HG03378 (cell line): ENCODE measurements around the gene RFX1.

ENCODE experiments used
- ATAC-seq: cut with Tn5 transposase; IDR thresholded peaks from one replicate; pipeline ENCODE4 v1.9.1; 2021; ENCODE audit warnings: mild to moderate bottlenecking, moderate library complexity; ENCODE audit not compliant: unreplicated experiment

RFX1 gene

GRCh38 chr19:13962699-13963602 lies 43.2 kb downstream of the RFX1 start:
- ATAC-seq, result no peak

DNA sequence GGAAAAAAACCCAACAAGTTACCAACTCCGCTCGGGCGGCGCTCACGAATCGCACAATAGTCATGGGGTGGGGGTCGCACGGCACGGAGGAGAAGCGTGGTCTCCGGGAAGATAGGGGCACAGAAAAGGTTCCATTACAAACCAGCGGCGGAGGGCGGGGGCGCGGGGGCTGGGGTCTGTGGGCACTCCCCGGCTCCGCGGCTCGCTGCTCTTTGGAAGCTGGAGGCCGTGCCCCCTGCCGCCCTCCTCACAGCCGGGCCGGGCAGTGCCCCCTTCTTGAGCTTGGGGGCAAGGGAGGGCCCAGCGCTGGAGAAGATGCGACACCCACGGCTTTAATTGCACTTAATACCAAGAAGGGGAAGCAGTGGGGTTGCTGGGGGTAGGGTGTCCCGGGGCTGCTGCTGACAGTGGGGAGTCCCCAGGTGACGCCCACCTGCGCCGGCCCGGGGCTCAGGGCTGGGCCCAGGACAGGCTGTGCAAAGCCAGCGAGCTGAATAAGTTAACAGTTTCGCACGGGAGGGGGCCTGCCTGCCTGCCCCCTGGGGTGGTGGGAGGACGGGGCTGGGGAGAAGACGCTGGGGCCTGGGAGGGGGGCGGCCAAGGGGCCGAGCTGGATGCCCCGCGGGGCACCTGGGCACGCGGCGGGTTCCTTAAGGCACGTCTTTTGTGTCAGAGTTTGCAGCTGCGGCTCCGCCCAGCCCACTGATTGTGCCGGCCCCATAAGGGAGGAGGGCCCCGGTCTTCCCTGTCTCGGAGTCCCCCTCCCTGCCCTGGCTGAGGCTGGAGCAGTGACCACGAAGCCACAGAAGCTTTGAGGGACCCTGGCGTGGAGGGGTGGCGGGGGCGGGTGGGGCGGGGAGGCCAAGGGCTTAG lies 44.1 kb downstream of the RFX1 start:
- ATAC-seq, result no peak

DNA sequence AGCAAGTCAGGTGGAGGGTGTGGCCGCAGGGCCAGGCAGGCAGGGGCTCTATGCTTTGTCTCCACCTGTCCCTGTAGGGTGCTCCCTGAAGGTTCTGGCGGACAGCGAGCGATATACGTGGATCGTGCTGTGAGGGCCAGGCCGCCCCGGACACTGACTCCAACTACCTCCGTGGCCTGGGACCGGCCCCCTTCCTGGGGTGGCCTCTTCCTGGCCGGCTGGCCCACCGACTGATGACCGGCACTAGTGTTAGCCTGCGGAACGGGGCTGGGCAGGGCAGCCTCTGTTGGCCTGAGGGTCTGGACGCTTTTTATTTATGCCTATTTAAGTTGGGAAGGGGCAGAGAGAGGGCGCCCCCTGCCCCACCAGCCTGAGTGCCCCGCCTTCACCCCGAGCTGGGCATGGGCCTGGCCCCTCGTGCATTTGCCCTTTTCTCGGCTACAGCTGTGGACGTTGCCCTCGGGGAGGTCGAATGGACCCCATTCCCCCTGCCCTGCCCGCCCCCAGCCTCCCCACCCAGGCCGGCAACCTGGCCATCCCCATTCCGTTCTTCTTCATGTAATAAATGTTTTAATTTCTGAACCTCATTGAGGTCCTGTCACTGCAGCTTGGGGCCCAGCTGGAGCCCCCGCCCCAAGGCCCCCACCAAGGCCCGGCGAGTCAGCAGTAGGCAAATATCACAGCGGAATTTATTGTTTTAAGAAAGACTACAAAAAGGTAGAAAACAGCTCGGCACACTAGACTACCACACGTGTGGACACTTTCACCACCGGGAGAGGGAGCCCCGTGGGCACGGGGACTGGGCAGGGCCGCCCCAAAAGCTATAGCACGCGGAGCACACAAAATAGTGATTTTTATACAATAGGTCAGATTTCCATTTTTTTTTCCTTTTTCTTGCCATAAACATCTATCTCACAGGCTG lies 45.0 kb downstream of the RFX1 start:
- ATAC-seq, result no peak

GRCh38 chr19:13959962-13960862 lies 45.9 kb downstream of the RFX1 start:
- no peak for ATAC-seq

DNA sequence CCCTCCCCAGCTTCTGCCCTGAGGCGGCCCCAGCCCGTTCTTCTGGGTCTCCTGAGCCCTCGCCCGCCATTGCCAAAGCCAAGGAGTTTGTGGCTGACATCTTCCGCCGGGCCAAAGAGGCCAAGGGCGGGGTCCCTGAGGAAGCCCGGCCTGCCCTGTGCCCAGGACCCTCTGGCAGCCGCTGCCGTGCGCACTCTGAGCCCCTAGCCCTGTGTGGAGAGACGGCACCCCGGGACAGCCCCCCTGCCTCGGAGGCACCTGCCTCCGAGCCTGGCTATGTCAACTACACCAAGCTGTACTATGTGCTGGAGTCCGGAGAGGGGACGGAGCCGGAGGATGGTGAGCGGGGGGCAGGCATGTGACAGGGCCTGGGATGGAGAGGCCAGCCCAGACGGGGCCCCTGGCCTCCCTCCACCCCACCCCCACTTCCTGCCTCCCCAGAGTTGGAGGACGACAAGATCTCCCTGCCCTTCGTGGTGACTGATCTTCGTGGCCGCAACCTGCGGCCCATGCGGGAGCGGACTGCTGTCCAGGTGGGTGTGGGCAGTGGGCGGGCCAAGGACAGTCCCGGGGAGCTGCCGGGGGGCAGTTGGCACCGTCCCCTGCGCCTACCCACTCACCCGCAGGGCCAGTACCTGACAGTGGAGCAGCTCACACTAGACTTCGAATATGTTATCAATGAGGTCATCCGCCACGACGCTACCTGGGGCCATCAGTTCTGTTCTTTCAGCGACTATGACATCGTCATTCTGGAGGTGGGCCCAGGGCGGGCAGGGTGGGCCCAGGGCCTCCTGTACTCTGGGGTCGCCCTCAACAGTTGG lies 46.8 kb downstream of the RFX1 start:
- no peak for ATAC-seq

DNA sequence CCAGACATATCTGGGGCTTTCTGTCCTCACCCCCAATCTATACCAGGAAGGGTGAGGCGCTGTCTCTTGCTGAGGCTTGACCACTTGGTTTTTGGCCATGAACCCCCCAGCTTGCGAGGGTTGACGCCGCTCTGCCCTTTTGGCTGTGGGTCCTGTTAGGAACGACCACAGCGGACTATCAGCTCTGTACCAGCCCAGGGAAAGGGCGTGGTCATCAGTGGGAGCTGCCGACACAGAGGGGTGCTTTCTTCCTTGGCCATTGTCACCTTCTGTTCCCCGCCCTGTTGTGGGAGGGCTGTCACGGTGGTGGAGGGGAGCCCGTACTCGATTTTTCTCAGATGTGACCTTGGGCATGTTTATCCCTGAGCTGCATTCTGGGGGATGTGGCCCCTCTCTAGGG lies 48.1 kb downstream of the RFX1 start:
- ATAC-seq, result no peak

DNA sequence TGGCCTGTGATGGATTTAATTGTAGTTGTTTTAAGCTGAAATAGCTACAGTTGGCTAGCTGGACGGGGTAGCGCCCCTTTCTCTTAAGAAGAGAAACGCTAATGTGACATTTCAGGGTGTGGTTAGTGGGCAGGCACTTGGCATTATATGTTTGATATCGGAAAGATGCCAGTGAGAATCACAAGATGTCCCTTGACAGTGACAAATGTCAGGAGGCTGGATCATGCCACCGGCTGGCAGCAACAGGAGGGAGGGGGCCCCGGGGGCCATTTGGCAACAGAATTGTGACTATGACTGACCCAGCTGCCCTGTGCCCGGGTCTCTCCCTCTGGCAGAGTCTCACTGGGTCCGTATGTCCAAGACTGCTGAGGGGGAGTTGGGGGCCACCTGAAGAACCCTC lies 49.1 kb downstream of the RFX1 start:
- no peak for ATAC-seq

GRCh38 chr19:13956365-13956744 lies 49.8 kb downstream of the RFX1 start:
- no peak for ATAC-seq

DNA sequence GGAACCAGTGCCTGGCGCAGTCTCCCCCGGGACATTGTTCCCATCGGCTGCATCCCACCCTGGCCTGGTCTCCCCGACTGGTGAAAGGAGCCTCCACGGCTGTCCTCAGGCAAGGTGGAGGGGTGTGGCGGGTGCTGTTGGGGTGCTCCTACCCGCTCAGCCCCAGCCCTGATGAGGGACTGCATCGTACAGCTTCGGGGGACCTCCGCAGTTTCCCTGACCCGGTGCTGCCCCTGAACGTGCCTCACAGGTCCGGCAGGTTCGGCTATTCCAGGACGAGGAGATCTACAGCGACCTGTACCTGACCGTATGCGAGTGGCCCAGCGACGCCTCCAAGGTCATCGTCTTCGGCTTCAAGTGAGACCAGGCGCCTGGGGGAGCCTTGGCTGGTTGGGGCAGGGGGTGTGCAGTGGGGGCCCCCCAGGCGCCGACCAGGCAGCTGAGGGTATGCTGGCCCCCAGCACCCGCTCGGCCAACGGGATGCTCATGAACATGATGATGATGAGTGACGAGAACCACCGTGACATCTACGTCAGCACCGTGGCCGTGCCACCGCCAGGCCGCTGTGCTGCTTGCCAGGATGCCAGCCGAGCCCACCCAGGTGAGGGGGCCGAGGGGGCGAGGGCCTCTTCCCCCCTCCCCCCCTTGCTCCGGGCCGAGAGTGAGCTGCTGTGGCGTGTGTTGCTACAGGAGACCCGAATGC lies 50.3 kb downstream of the RFX1 start:
- no peak for ATAC-seq

- no peak for ATAC-seq
Observed at GRCh38 chr19:13954185-13954584, 51.9 kb downstream of the RFX1 start.

- ATAC-seq, result no peak
Observed at GRCh38 chr19:13952931-13953531, 53.1 kb downstream of the RFX1 start.

DNA sequence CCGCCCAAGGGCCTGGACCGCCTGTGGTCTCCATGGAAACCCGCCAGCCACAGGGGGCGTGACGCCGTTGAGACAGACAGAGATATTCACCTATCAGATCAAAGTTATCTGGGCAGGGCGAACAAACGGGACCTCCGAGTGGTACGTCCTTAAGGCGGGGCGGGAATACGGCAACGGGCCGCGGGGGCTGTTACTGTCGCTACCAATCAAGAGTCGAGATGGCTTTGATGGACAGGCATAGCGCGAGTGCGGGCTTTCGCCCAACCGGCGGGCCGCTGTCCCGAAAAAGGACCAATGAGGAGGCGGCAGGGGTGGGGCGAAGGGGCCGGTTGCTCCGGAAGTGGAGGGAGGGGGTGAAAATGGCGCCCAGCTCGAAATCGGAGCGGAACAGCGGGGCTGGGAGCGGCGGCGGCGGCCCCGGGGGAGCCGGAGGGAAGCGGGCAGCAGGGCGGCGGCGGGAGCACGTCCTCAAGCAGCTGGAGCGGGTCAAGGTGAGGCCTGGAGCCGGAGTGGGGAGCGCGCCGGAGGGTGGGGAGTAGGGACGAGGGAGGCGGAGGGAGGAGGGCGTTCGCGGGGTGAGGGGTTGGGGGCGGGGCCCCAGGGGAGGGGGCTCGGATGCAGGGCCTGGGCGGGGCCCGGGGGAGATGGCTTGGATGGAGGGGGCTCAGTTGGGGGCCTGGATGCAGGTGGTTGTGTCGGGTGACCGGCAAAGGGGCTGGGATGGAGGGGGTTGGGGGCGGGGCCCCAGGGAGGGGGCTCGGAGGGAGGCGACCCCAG lies 53.8 kb downstream of the RFX1 start, which contains the start of gene DCAF15:
TSS of gene DCAF15 (plus strand) at position 356 of the 777 bp plus-strand sequence. CDS start at position 360, 4 bp downstream.
- ATAC-seq, result peak; percentile 97

DNA sequence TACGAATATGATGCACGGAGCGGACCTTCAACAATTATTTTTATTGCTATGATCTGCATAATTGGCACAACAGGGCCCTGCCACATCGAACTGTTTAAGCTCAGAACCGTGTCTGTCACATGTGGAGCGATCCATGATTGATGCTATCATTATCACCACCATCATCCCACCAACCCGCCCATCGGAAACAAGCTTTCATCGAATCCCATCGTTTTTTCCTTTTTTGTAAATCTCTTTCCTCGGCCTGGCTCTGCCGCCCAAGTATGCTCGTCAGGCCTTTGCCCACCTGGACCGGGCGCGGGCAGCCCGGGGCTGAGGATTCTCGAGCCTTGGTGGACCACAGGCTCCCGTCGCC lies 54.3 kb downstream of the RFX1 start:
- ATAC-seq, result peak; percentile 13

DNA sequence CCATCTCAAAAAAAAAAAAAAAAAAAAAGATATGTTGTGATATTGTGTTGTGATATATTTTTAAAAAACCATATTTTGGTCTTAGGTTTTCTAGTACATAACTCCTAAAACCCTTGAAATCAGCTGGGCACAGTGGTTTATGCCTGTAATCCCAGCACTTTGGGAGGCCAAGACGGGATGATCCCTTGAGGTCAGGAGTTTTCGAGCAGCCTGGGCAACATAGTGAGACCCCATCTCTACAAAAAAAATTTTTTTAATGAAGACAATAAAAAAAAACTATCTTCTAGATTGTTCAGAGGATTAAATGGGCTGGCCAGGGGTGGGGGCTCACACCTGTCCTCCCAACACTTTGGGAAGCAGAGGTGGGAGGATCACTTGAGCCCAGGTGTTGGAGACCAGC lies 55.1 kb downstream of the RFX1 start:
- no peak for ATAC-seq

- ATAC-seq, result no peak
Observed at GRCh38 chr19:13946414-13946813, 59.7 kb downstream of the RFX1 start.

DNA sequence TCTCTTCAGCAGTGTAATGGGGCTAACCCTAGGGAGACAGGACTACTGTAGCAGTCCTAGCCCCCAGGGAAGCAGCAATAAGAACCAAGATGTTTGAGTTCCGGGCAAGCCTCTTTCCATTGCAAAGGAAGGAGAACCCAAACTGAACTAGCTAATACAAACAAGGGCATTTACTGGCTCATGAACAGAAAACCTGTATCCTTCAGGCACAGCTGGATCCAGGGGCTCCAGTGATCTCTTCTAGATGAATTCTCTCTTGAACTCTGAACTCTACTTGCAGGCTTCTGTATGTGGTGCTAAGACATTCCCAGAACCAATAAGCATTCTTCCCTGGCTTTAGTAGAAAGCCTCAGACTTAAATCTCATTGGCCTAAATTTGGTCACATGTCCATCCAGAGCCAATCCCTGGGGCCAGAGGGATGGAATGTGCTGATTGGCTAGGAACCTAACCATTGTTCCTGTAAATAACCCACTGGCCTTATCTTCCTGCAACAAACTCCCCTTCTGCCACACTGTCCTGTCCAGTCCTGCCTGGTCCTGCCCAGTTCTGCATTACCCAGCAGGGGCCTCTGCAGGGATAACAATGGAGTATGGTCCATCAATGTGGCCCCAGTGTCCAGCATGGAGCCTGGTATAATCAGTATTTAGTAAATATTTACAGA lies 64.0 kb downstream of the RFX1 start:
- no peak for ATAC-seq
